K562 (cell line): ENCODE data around the gene ANAPC10. TPM values are rescaled to one million over a fixed set of nuclear protein-coding genes. Genes with fewer than 3 reads are reported as not detected.

Experiments used
- ATAC-seq: fragments of 200-7000 bp; cut with Tn5 transposase; 3 replicates; pipeline ENCODE4 v1.9.1; 2020; ENCODE audit warnings: moderate library complexity
- BruUV-seq: library from RNA; stranded (reverse); fragments of 400-500 nt; replicated peaks from 2 replicates; lab custom pipeline; 2021; lab: Mats Ljungman, UMichigan
- CTCF ChIA-PET: fragments of 300-600 bp; formaldehyde crosslinking; extraction: SDS; loops from one replicate; lab custom pipeline; 2021; ENCODE audit warnings: low intra/inter-chr PET ratio; lab: Yijun Ruan, JAX
- POLR2A ChIA-PET: fragments of 300-600, 350-650 bp; sonication (Branson Sonifier 250); formaldehyde crosslinking; extraction: SDS; loops from one replicate; lab custom pipeline; 2021; ENCODE audit warnings: antibody characterized with exemption, inconsistent platforms; lab: Yijun Ruan, JAX
- DNase-seq, 4 experiments: peaks; one replicate each; pipeline versions ENCODE4 v3.0.0 to v3.0.0-alpha.2; 2011 to 2018; ENCODE audit warnings: low spot score in 3 of 4, mixed read lengths in 3 of 4; ENCODE audit errors: extremely low read depth in 1 of 4
- FAIRE-seq: peaks from 2 replicates; lab custom pipeline; 2011; peaks lifted over from hg19 to GRCh38; lab: Jason Lieb, UNC
- H2AFZ ChIP-seq: 2 replicates; pipeline ENCODE4 v1.6.0; 2011; ENCODE audit warnings: low read depth, low read length, control low read depth, inconsistent platforms
- H3K27ac ChIP-seq: fragments of 200-600 bp; 3 replicates; pipeline ENCODE4 v1.8.0; 2011; ENCODE audit warnings: low read depth, mild to moderate bottlenecking, control low read depth, inconsistent platforms, low read length, moderate library complexity, mixed read lengths; ENCODE audit errors: extremely low read depth
- H3K27me3 ChIP-seq, 2 experiments: fragments of 300-600 bp in 1 of 2; 2 replicates in 1 of 2; 3 replicates in 1 of 2; pipeline versions ENCODE4 v1.6.0 to v1.8.0; 2011; ENCODE audit warnings: inconsistent platforms in 2 of 2, low read length in 2 of 2, mild to moderate bottlenecking in 1 of 2, mixed read lengths in 1 of 2, moderate library complexity in 1 of 2; ENCODE audit not compliant: control insufficient read depth in 2 of 2, insufficient read depth in 2 of 2
- H3K36me3 ChIP-seq: fragments of 300-600 bp; 3 replicates; pipeline ENCODE4 v1.8.0; 2011; ENCODE audit warnings: mild to moderate bottlenecking, low read length, inconsistent platforms; ENCODE audit not compliant: control insufficient read depth, insufficient read depth
- H3K4me1 ChIP-seq, 2 experiments: fragments of 200-600 bp in 1 of 2; replicated peaks in 1 of 2; 2 replicates in 1 of 2; 3 replicates in 1 of 2; pipeline versions ENCODE4 v1.5.1 to v1.8.0; 2011; ENCODE audit warnings: inconsistent platforms in 2 of 2, low read length in 2 of 2, mild to moderate bottlenecking in 1 of 2, mixed read lengths in 1 of 2, moderate library complexity in 1 of 2; ENCODE audit not compliant: control insufficient read depth in 2 of 2, insufficient read depth in 2 of 2
- H3K4me2 ChIP-seq: 2 replicates; pipeline ENCODE4 v1.6.1; 2011; ENCODE audit warnings: low read length, control low read depth, inconsistent platforms, mixed read lengths; ENCODE audit not compliant: insufficient read depth
- H3K4me3 ChIP-seq: fragments of 200-600 bp; sonication (generic), shearing (Covaris generic); 2 replicates; pipeline ENCODE4 v1.5.1; 2016; ENCODE audit warnings: control low read depth, inconsistent platforms
- H3K79me2 ChIP-seq: fragments of 200-600 bp; 3 replicates; pipeline ENCODE4 v1.8.0; 2011; ENCODE audit warnings: low read length, inconsistent platforms; ENCODE audit not compliant: control insufficient read depth, insufficient read depth
- H3K9ac ChIP-seq, 2 experiments: 2 replicates each; pipeline versions ENCODE4 v1.6.0 to v1.6.1; 2011; ENCODE audit warnings: low read depth in 2 of 2, low read length in 2 of 2, control low read depth in 1 of 2, inconsistent platforms in 1 of 2, mild to moderate bottlenecking in 1 of 2, mixed read lengths in 1 of 2; ENCODE audit not compliant: insufficient read depth in 1 of 2
- H3K9me1 ChIP-seq: one replicate; pipeline ENCODE4 v1.6.0; 2011; ENCODE audit warnings: inconsistent platforms, mild to moderate bottlenecking, low read length, moderate library complexity; ENCODE audit not compliant: control insufficient read depth, insufficient read depth
- H3K9me3 ChIP-seq: replicated peaks from 2 replicates; pipeline ENCODE4 v1.5.1; 2011; ENCODE audit warnings: low read depth, low read length, inconsistent platforms; ENCODE audit not compliant: control insufficient read depth, insufficient read depth
- H4K20me1 ChIP-seq: replicated peaks from 2 replicates; pipeline ENCODE4 v1.6.1; 2011; ENCODE audit warnings: low read length, inconsistent platforms, mixed read lengths; ENCODE audit not compliant: control insufficient read depth, insufficient read depth
- BHLHE40 ChIP-seq: IDR thresholded peaks from 2 replicates; pipeline ENCODE4 v1.6.1; 2011; ENCODE audit warnings: low read length, improper control_type of control experiment
- CHCHD3 ChIP-seq: fragments of 250-450 bp; sonication (Bioruptor Pico); IDR thresholded peaks from 2 replicates; pipeline ENCODE4 v2.1.2; 2022; ENCODE audit warnings: mild to moderate bottlenecking
- CREB5 ChIP-seq: fragments of 250-450 bp; sonication (Bioruptor Pico); IDR thresholded peaks from 2 replicates; pipeline ENCODE4 v1.5.0; 2020; ENCODE audit warnings: mild to moderate bottlenecking
- GABPB1 ChIP-seq: sonication (generic); formaldehyde crosslinking; IDR thresholded peaks from 2 replicates; pipeline ENCODE4 v1.8.0; 2022; ENCODE audit warnings: mild to moderate bottlenecking, missing genetic modification reagents
- HBP1 ChIP-seq: fragments of 450-650 bp; formaldehyde crosslinking; IDR thresholded peaks from 2 replicates; pipeline ENCODE4 v1.4.0; 2022; ENCODE audit warnings: missing genetic modification characterization
- HMG20B ChIP-seq: fragments of 250-450 bp; sonication (Bioruptor Pico); IDR thresholded peaks from 2 replicates; pipeline ENCODE4 v1.5.0; 2021; ENCODE audit warnings: mild to moderate bottlenecking
- MECOM ChIP-seq: fragments of 250-450 bp; sonication (Bioruptor Pico); IDR thresholded peaks from 2 replicates; pipeline ENCODE4 v1.8.0; 2022; ENCODE audit warnings: inconsistent platforms
- NCOA1 ChIP-seq: fragments of 450-650 bp; IDR thresholded peaks from 2 replicates; pipeline ENCODE4 v1.6.1; 2016; ENCODE audit warnings: low read depth
- NEUROD1 ChIP-seq: fragments of 150-350 bp; IDR thresholded peaks from 2 replicates; pipeline ENCODE4 v1.6.1; 2014; ENCODE audit warnings: borderline replicate concordance, low read length, low read depth; ENCODE audit not compliant: partially characterized antibody
- SIN3A ChIP-seq, 2 experiments: fragments of 150-350 bp in 1 of 2; IDR thresholded peaks; 2 replicates each; pipeline ENCODE4 v1.6.1; 2011 to 2016; ENCODE audit warnings: borderline replicate concordance in 2 of 2, low read depth in 2 of 2, low read length in 2 of 2, mild to moderate bottlenecking in 2 of 2, moderate library complexity in 2 of 2; ENCODE audit not compliant: control insufficient read depth in 1 of 2
- TOE1 ChIP-seq, 2 experiments: fragments of 450-650 bp in 1 of 2; sonication (generic) in 1 of 2; formaldehyde crosslinking in 1 of 2; IDR thresholded peaks; 2 replicates each; pipeline versions ENCODE4 v1.7.1 to v1.8.0; 2016 to 2022; ENCODE audit warnings: borderline replicate concordance in 2 of 2, mild to moderate bottlenecking in 2 of 2, antibody characterized with exemption in 1 of 2, inconsistent platforms in 1 of 2, low read depth in 1 of 2, missing genetic modification reagents in 1 of 2, moderate library complexity in 1 of 2
- USF2 ChIP-seq: sonication (generic); formaldehyde crosslinking; IDR thresholded peaks from 2 replicates; pipeline ENCODE4 v1.5.0; 2020; ENCODE audit warnings: missing genetic modification reagents
- ZBTB33 ChIP-seq: sonication (generic); formaldehyde crosslinking; IDR thresholded peaks from 2 replicates; pipeline ENCODE4 v1.8.1; 2023; ENCODE audit warnings: mild to moderate bottlenecking, missing genetic modification reagents
- ZFP91 ChIP-seq: sonication (generic); formaldehyde crosslinking; IDR thresholded peaks from 2 replicates; pipeline ENCODE4 v1.8.0; 2022; ENCODE audit warnings: mild to moderate bottlenecking, missing genetic modification reagents
- ZSCAN29 ChIP-seq: fragments of 450-650 bp; IDR thresholded peaks from 2 replicates; pipeline ENCODE4 v1.6.1; 2017
- WGBS: fragments of 100-300 bp; shearing (Covaris generic); methylation state at CpG from one replicate; pipeline ENCODE4 v1.1.6; 2016; ENCODE audit warnings: low coverage, mixed read lengths; ENCODE audit not compliant: insufficient coverage; ENCODE audit errors: missing lambda C conversion rate; 5-methylcytosine and 5-hydroxymethylcytosine counted together
- in situ Hi-C: fragments of 300-500 bp; cut with MboI; formaldehyde crosslinking; loops from 4 replicates; pipeline ENCODE4 v1.15.0; 2018; ENCODE audit warnings: inconsistent platforms, mixed read lengths
- intact Hi-C: fragments of 100-400 bp; cut with micrococcal nuclease; formaldehyde crosslinking; loops from 2 replicates; pipeline ENCODE4 v1.14.2; 2022
- polyA plus RNA-seq, 8 experiments: library from polyadenylated mRNA; depleted of rRNA in 4 of 8; stranded (reverse) in 5 of 8; unstranded in 3 of 8; fragments of >200 nt; fragmentation: Nextera tagmentation in 2 of 8; fragmentation: Illumina TruSeq in 1 of 8; extraction: Ambion mirVana in 2 of 8; extraction: Trizol in 1 of 8; gene quantifications; 2 replicates each; pipeline versions ENCODE4 v1.2.1 to v1.2.3, GENCODE V29; 2011 to 2014; ENCODE audit warnings: inconsistent platforms in 1 of 8, missing spikeins in 1 of 8
- total RNA-seq, 7 experiments: library from RNA; depleted of rRNA in 6 of 7; stranded (reverse); fragments of >200 nt in 6 of 7; fragmentation: Illumina TruSeq in 2 of 7; extraction: Trizol in 2 of 7; gene quantifications; 2 replicates each; pipeline versions ENCODE4 v1.2.1 to v1.2.3, GENCODE V29; 2011 to 2021; ENCODE audit warnings: low replicate concordance in 1 of 7

The ANAPC10 gene
- total and polyA plus RNA-seq, 9 of the 15 experiments (the other 6 are each of a cell fraction or from before 2014, with no cell fraction given), result 31.0 to 96.2 (median 60.3) TPM

- CTCF ChIA-PET, result no interaction called here
- intact Hi-C loops, result no loop called here
- DNase-seq (no peak), FAIRE-seq (no peak), ATAC-seq (no peak)
- no TSS peak for BruUV-seq
- H3K9me3 ChIP-seq, result no peaks in the 10 kb centered on the region
- TF ChIP-seq SIN3A (IDR thresholded peaks at IDR 0.05; ENCODE audit: borderline replicate concordance in 2 of 2, control insufficient read depth in 1 of 2, low read depth in 2 of 2, low read length in 2 of 2) (no peak), NEUROD1 (no peak), ZFP91 (CRISPR knock-in tag) (no peak), ZSCAN29 (no peak), MECOM (CRISPR knock-in tag) (no peak), CHCHD3 (no peak), HMG20B (CRISPR knock-in tag) (no peak), ZBTB33 (CRISPR knock-in tag) (no peak), USF2 (CRISPR knock-in tag) (no peak), BHLHE40 (no peak), HBP1 (CRISPR knock-in tag) (no peak), TOE1 (IDR thresholded peaks at IDR 0.05; ENCODE audit: borderline replicate concordance) (no peak), TOE1 (CRISPR knock-in tag; IDR thresholded peaks at IDR 0.05; ENCODE audit: borderline replicate concordance, low read depth) (no peak), GABPB1 (CRISPR knock-in tag) (no peak), NCOA1 (no peak), CREB5 (CRISPR knock-in tag) (no peak)
- in situ Hi-C loops, result no loop called here
- WGBS, result 3% methylated on average over 3 of the region's 3 CpGs
- no peaks in the 10 kb centered on the region for H4K20me1 ChIP-seq
- H3K27me3 ChIP-seq, result no peaks in the 10 kb centered on the region
- no peak overlapping the region for H3K4me2 ChIP-seq
- no peaks in the 10 kb centered on the region for H3K36me3 ChIP-seq
- no peak overlapping the region for H3K27ac ChIP-seq
- H3K4me3 ChIP-seq, result no peak overlapping the region
- H3K4me1 ChIP-seq, result no peaks in the 10 kb centered on the region
- POLR2A ChIA-PET, result no interaction called here
- H3K9ac ChIP-seq, result no peak overlapping the region
- no peaks in the 10 kb centered on the region for H3K79me2 ChIP-seq
- H2AFZ ChIP-seq, result no peak overlapping the region
- H3K9me1 ChIP-seq, result no peaks in the 10 kb centered on the region
Observed at GRCh38 chr4:144968606-144969005, 129.4 kb downstream of the ANAPC10 start.
